Right ventricle myocardium inferior (tissue), 1 donor: ENCODE results near the gene ARMC9. TPM values are rescaled to one million over a fixed set of nuclear protein-coding genes. Genes with fewer than 3 reads are reported as not detected.
"Not testable (repeated sequence)": the region's sequence is repeated elsewhere in the genome, so short reads cannot be mapped to it uniquely, and the experiment has no call there.

Experiments
- ATAC-seq: fragments of 200-7000 bp; cut with Tn5 transposase; one replicate; pipeline ENCODE4 v1.9.1; 2020; ENCODE audit warnings: mild to moderate bottlenecking, moderate library complexity
- DNase-seq: peaks from one replicate; pipeline ENCODE4 v3.0.0; 2021; ENCODE audit errors: missing footprints
- intact Hi-C: fragments of 100-400 bp; cut with DNase I; formaldehyde crosslinking; loops from one replicate; pipeline ENCODE4 v1.11.0; 2022
- total RNA-seq: library from RNA; stranded (reverse); fragmentation: NEBNext Ultra II Directional; extraction: Animal tissue kit (Norgen Biotek cat#: 25700); gene quantifications from one replicate; pipeline ENCODE4 v1.2.1, GENCODE V29; 2021
- donor health status: DM: no; HTN: yes; CAD: no; lungs with severe emphysema.

Gene ARMC9
- total RNA-seq, 1 donor from 2014 or later = 1.7 TPM

DNA sequence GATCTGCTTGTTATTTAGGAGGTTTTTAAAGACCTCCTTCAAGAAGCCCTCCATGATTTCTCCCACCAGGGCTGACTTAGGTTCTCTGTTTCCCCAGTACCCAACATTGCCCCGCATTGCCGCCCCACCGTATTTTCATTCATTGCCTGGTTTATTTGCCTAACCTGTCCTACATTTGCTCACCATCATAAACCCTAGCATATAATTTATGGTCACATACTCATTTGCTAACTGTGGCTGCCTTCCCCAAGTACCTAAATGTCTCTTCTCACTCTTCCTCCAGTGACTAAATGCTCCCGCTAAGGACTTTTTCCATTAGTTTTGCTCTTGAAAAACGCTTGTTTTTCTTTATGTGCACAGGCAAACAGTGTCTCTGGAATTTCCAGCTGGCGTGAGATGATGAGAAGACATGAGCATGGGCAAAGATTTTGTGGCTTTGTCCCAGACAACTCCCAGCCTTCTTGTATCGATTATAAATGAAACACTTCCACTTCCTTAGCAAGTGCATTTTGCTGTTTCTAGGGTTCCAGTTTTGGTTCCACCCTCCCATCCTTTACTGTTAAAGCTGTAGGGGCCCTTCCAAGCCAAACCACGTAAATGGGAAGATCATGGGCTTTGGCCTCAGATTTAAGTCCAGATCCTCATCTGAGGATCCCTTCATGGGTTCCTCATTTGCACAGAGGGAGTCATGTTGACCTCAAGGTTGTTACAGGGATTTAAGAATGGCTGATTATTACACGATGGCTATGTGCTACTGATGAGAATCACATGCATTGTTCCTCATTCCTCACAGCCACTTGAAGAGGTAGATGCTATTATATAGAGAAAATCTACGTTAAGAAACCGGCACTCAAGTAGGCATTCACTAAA is 21.0 kb upstream of the ARMC9 start:
- intact Hi-C loops = no loop called here
- no peak for ATAC-seq
- no peak for DNase-seq

DNA sequence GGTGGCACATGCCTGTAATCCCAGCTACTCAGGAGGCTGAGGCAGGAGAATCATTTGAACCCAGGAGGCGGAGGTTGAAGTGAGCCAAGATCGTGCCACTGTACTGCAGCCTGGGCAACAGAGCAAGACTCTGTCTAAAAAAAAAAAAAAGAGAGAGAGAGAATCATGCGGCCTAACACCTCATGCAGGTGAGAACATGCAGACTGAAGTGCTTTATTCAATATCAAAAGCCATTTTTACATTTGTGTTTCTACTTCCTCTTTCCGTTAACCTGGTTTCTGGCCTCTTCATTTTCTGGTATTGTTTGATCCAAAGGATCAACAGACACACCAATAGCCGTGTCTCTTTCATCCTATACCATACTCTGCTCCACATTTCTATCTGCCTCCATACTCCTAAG is 19.6 kb upstream of the ARMC9 start:
- ATAC-seq, DNase-seq, intact Hi-C loops: not testable (repeated sequence)

DNA sequence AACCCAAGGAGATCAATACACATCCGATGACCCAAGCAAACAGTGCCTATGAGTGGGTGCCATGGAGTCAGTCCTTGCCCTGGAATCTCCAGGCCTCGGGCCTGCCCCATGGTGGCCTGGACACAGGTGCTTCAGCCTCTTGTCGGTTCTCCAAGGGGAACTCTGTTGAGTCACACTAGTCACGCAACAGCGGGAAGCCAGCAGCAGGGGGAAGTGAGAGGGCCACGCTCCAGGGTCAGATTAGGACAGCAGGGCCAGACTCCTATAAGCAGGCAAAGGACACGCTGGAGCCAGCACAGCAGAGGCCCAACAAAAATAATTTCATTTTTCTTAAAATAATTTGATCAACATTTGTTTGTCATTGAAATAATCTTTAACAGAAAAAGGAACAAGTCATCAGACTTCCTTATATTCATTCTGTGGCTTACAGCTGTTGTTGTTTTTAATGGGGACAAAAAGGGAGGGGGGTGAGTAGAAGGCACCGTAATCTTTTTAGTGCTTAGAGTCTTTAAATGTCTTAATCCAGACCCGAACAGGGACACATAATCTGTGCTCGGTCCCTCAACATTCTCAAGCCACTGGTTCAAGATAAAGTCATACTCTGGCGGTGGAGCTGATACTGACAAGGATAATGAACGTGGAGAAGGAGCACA is 16.4 kb upstream of the ARMC9 start:
- ATAC-seq (peak; percentile 85), DNase-seq (peak; percentile 87)
- intact Hi-C loops = no loop called here

DNA sequence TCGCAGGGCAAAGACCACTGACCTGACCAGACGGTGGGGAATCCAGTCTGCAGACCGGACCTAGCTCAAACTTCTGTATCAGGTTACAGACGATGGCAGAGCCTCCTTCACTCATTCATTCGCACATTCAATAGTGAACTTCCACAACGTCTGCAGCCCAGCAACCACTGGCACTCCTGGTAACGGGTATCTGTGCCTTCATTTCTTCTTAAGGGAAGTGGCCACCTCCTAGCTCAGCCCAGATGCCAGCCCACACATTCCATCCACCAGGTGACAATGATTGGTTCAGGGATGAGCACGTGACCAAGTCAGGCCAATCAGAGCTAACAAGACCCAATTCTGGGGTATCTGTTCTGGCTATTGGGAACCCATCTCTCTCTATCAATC is 15.9 kb upstream of the ARMC9 start:
- intact Hi-C loops = no loop called here
- DNase-seq = no peak
- ATAC-seq = no peak

DNA sequence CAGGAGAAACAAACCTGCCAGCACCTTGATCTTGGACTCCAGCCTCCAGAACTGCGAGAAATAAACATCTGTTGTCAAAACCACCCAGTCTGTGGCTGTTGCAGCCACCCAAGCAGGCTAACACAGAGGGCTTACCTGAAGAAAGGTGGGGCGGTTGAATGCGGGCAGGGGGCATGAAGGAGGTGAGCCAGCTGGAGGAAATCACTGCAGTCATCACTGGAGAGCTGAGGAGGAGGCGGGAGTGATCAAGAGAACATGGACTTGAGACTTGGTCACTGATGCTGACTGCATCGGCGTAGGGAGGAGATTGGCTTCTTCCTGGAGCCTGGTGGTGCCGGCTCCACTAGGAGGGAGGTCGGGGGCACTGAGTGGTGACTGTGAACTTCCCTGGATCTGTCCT is 14.6 kb upstream of the ARMC9 start:
- intact Hi-C loops = no loop called here
- no peak for DNase-seq
- no peak for ATAC-seq

DNA sequence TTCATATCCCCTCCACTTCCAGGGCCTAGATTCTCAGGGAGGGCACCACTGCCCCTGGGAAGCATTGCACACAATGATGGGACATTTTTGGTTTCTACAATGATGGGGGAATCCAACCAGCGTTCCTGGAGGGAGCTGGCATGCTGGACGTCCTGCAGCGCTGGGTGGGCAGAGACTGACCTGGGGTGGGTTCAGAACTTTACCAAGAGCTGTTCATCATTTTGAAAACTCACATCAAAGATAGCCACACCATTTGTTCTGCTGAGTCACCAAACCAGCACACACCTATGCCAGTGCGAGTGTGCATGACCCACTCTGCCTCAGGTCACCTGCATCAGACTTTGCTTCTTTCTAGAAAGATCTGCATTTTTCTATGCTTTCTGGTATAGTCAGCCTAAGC is 14.1 kb upstream of the ARMC9 start:
- no peak for DNase-seq
- no peak for ATAC-seq
- intact Hi-C loops = no loop called here

DNA sequence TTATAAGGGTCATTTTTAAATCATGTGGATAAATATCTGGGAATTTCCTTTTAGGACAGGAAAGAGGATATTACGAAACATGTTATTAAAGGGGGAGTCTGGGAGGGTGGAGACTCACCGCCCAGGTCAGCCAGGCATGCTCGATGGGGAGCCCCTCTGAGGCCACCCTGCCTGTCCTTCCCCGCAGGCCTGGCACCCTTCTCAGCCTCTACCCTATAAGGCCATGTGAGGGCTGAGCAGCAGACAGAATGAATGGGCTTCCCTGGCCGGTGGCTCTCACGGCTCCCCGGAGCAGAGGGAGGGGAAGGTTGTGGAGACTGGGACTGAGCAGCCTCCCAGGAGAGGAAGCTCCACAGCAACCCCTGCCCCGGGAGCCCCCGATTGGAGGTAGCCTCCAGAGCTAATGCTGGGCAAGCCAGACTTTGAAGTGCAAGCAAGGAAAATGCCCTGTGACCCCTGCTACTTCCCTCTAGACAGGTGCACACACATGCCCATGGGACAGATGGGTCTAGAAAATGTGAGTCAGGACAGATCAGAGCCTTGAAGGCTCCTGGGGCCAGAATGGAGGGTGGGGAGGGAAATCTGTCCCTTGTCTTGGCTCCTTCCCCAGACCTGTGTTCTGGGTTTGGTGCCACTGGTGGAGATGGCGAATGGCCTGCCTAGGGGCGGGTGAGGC is 13.2 kb upstream of the ARMC9 start:
- DNase-seq = no peak
- intact Hi-C loops = no loop called here
- no peak for ATAC-seq

DNA sequence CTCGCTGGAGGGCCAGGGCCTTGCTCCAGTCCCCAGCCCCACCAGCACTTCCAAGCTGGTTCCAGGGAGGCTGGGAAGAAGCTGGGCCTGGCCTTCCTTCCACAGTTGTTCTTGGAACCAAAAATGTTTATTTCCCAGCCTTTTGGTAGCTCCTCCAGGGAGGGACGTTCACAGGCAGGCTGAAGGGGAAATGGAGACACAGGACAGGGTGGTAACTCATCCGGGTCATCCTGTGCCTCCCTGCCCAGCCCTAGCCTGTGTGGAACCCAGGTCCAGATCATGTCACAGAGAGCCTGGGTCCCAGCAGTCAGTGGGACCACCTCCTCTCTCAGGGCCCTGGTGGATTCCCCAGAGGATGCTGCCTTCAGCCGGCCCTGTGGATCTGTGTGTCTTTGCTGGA is 12.5 kb upstream of the ARMC9 start:
- intact Hi-C loops = no loop called here
- DNase-seq (no peak), ATAC-seq (no peak)

DNA sequence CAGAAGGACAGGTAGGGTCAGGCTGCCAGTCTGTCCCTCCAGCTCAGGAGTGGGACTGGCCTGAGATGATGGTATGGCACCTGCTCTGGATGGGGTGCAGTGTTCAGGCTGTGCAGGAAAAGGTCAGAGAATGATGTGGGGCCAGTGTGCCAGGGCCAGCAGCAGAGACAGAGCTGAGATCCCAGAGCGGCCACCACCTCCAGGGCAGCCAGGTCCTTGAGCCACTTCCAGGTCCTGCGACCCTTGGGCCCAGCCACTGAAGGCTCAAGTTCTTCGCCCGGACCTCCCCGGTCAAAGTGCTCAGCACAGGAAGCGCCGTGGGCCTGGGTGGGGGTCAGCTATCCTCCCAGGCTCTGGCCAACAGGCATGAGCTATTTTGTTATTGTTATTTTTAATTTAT is 12.1 kb upstream of the ARMC9 start:
- ATAC-seq (no peak), DNase-seq (no peak)
- intact Hi-C loops = no loop called here

DNA sequence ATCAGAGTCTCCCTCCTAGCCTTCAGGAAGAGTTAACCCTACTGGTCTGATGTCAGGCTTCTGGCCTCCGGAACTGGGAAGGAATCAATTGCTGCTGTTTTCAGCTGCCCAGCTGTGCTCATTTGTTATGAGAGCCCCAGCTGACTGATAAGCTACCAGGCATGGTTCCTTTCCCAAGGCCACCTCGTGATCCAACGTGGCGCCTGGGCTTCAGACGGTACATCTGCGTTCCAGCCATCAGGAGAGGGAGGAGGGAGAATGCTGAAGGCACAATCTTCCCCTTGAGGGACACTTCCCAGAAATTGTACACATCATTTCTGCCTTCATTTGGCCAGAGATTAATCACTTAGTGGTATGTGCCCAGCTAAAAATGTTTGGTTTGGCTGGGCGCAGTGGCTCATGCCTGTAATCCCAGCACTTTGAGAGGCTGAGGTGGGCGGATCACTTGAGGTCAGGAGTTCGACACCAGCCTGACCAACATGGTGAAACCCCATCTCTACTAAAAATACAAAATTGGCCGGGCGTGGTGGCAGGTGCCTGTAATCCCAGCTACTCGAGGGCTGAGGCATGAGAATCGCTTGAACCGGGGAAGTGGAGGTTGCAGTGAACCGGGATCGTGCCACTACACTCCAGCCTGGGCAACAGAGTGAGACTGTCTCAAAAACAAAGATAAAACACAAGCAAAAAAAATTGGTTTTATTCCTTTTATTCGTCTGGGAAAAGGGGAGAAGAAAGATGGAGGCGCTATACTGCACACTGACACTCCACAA is 10.5 kb upstream of the ARMC9 start:
- DNase-seq = peak; percentile 64

DNA sequence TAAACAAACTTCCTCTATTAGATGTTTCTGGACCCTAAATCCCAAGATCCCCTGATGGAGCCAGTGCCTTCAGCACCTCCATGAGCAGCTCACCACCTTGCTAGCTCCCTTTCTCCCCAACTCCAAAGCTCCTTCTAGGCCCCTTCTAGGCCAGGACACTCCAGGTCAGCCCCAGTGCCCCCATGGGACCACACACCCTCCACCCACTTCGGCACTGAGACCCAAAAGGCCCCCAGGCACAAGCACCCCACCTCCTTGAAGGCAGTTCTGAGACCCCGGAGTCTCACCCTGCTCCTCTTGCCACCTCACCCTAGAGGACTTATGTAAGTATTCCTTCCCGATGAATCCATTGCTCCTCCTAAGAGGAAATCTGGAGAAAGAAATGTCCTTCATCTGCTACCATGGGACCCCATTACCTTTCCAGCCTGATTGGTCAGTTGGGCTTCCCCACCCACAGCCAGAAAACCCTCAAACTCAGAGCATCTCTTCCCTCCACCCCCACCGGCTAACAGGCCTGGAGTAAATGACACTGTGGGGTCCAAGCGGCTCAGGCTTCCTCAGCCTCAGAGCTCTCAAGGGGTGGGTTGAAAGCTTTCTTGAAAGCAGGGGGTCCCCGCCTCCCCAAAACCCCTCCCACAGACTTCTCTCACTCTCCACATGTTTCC is 9.8 kb upstream of the ARMC9 start:
- intact Hi-C loops = no loop called here
- ATAC-seq = no peak

More for the DNA sequence above, 10.5 kb upstream of the ARMC9 start:
- ATAC-seq = peak; percentile 37
- intact Hi-C loops = no loop called here

DNA sequence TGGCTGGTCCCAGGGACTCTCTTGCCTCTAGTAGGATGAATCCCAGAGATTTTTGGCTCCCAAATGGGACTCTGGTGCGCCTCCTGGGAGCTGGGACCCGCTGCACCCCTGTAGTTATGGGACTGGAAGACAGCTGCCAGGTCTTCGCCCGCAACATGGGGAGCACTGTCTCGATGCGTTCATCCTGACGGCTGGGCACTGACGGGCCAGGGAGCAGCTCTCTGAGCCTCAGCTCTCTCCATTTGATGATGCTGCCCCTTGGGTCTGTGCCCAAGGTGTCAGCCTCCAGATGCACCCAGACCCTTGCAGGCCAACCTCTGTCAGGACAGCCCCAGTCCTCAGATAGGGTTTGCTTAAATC is 9.3 kb upstream of the ARMC9 start:
- no peak for ATAC-seq
- intact Hi-C loops = no loop called here
- DNase-seq = no peak

More for the DNA sequence above, 9.8 kb upstream of the ARMC9 start:
- DNase-seq = no peak

DNA sequence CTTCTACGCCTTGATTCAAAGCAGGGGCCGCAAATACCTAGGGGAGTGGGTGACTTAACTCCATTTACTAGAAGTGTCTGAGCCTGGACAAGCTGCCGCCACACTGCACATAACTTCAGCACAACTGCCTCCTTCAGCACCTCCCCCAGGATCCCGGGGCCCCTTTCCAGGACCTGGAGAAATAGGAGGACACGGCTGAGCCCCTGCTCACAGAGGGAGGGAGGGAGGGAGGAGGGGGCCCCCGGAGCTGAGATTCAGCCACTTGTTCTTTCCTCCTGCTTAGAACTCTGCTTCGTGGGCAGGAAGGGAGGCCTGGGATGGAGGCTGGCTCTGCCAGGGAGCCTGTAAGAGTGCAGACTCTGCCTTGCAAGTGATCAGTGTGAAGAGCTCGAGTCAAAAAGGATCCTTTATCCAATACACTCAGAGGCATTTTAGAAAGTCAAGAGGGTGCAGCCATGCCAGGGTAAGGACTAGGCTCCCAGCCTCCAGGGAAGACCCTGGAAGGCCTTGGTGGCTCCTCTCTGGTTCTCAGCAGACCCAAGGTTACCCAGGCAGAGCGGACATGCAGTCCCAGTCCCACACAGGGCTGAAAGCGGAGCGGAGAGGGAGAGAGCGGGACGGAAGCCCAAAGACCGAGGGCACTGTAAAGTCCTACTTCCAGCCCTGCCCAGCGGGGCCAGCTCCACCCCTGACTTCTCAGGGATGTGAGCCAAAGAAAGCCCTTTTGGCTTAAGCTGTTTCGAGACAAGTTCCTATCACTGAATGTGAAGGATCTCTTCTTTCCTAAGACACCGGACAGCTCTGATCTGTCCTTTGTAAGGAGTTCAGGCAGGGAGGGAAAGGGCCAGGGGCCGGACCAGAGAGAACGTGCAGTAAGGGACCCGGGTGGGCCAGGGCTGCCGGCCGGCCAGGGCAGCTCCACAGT is 8.6 kb upstream of the ARMC9 start:
- DNase-seq = peak; percentile 76
- peak; percentile 76 for ATAC-seq
- intact Hi-C loops = no loop called here

DNA sequence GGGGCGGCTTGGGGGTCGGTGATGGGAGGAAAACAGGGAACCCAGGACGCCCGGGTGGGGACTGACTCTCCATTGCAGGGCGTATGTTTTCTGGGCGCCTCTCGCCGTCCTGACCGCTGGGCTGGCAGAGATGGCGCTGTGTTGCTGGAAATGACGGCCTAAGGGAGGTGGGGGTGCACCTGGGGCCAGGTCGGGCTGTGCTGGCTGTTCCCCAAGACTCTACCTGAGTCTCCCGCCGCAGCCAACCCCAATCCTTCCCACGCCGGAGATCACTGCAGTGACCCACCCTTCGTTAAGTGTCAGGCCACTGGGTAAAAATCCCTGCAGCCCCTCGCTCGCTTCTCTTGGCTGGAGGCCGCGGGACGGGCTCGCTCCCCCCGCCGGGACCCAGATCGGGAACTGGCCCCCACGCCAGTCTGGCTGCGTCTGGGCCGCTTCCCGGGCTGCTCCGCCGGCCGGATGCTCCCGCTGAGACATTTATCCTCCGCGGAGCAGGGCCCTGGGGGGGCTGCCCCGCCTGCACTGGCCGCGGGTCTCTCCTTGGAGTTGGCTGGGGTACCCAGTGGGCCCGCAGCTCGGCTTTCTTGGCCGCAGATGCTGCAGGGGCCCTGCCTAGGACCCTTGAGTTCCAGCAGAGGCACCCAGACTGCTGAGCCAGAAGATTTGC is 7.8 kb upstream of the ARMC9 start:
- intact Hi-C loops = no loop called here
- ATAC-seq = peak; percentile 71
- DNase-seq = peak; percentile 84

DNA sequence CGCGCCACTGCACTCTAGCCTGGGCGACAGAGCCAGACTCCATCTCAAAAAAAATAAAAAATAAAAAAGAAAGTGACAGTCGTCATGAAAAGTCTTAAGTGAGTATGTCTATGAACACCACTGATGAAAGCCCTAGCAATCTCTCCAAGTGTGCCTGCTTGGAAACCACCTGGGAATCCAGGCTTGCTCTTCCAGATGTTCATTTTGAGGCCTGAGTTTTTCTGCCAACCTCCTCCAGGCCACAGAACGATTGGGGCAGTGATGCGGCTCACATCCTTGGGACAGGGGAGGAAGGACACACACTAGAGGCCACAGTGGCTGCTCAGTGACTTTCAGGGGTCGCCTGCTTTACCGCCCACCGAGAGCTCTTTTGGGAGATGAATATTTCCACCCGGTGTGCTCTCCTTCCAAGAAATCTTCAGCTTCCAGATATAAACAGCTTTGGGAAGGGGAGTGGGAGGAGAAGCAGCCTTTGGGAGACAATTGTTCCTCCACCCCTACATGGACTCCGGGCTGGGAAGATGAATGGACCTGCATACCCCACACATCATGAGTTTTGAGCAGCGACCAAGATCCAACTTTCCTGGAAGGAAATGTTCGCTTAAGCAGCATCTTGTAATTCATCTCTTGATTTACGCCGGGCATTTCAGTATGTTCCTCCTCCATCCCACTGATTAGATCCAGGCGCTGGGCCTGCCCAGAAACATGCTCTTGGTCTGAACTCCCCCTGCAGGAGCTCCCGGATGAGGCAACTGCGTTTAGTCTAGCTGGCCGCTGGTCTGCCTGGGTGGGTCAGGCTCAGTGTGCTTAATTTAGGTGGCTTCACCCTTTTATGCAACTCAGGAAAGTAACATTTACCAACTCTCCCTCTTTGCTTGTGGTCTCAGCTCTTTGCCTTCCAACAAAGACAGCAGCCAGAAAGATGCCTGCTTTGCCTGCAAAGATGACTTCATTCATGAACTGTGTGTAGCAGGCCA is 6.2 kb upstream of the ARMC9 start:
- DNase-seq (peak; percentile 84), ATAC-seq (peak; percentile 68)
- intact Hi-C loops = loop anchor here (2.0 kb wide), 1 partner anchor 87 kb away; no protein-coding TSS in a partner anchor

DNA sequence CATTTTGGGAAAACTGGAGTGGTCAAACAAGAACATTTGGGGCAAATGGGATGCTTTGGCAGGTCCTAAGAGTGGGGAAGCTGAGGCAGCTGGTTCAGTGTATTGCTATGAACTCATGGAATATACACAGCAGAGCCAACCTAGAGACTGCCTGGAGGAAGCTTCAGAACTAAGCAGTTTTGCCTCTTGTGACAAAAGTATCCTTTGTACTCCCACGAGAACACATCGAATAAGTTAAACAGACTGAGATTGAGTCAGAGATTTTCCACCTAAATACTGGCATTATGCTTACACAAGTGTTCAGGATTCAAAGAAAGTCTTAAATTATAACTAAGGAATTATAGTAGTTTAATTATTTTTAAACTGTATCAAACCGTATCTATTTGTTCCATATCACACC is 5.2 kb upstream of the ARMC9 start:
- ATAC-seq (no peak), DNase-seq (no peak)
- intact Hi-C loops = loop anchor here (2.0 kb wide), 1 partner anchor 88 kb away; no protein-coding TSS in a partner anchor
